ENCODE data around the gene INKA2. TPM values are rescaled to one million over a fixed set of nuclear protein-coding genes. Genes with fewer than 3 reads are reported as not detected.

Gene INKA2
- total RNA-seq, 1 experiment from 2014 or later: 0.54 TPM

DNA sequence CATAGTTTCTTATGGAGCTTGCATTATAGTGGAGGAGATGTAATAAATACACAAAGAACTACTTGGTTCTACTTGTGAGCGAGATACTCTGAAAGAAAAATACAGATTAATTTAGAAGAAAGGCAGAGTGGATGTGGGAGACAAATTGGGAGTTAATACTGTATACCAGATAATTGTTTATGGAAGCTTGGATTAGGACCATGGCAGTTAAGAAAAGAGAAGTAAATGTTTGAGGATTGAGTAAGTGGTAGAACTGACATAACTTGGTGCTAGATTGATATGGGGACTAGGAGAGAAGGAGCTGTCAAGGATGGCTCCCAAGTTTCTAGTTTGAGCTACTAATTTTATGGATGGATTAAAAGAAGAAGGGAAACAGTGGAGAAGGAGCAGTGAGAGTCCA lies 47.3 kb downstream of the INKA2 start:
- no peaks in the 10 kb centered on the region; the same call in 1 of the 2 replicates for H3K4me1 ChIP-seq (ENCODE audit: control insufficient read depth, insufficient read depth, low read length)
- ChIA-PET POLR2A (no interaction called here), CTCF (no interaction called here)
- in situ Hi-C loops (cut with HindIII; ENCODE audit: low pct_unique_long_range_greater_than_20kb, low sequenced_read_pairs): no loop called here
- H3K27ac ChIP-seq (ENCODE audit: low read length): no peak overlapping the region
- H3K9me3 ChIP-seq (ENCODE audit: control insufficient read depth, insufficient read depth, low read depth, low read length): no peaks in the 10 kb centered on the region
- no peaks in the 10 kb centered on the region; the same call in 1 of the 2 replicates for H3K36me3 ChIP-seq (ENCODE audit: control insufficient read depth, insufficient read depth, low read length)
- H3K27me3 ChIP-seq (ENCODE audit: control insufficient read depth, insufficient read depth, low read length): no peaks in the 10 kb centered on the region
- DNase-seq (ENCODE audit: low read depth, low spot score) (no peak), ATAC-seq (no peak)
- H3K4me3 ChIP-seq (ENCODE audit: low read depth in 2 of 2, low read length in 2 of 2): no peak overlapping the region
- BruUV-seq (replicated peaks): no TSS peak
- TF ChIP-seq SIN3A (IDR thresholded peaks at IDR 0.05; ENCODE audit: borderline replicate concordance, insufficient read depth, low read depth, low read length) (no peak), CTCF (IDR thresholded peaks at IDR 0.05) (no peak), TCF7L2 (IDR thresholded peaks at IDR 0.05; ENCODE audit: low read depth, low read length) (no peak), POLR2AphosphoS5 (IDR thresholded peaks at IDR 0.05; ENCODE audit: low read depth, low read length) (no peak)
- TF ChIP-seq, protein P1, sequence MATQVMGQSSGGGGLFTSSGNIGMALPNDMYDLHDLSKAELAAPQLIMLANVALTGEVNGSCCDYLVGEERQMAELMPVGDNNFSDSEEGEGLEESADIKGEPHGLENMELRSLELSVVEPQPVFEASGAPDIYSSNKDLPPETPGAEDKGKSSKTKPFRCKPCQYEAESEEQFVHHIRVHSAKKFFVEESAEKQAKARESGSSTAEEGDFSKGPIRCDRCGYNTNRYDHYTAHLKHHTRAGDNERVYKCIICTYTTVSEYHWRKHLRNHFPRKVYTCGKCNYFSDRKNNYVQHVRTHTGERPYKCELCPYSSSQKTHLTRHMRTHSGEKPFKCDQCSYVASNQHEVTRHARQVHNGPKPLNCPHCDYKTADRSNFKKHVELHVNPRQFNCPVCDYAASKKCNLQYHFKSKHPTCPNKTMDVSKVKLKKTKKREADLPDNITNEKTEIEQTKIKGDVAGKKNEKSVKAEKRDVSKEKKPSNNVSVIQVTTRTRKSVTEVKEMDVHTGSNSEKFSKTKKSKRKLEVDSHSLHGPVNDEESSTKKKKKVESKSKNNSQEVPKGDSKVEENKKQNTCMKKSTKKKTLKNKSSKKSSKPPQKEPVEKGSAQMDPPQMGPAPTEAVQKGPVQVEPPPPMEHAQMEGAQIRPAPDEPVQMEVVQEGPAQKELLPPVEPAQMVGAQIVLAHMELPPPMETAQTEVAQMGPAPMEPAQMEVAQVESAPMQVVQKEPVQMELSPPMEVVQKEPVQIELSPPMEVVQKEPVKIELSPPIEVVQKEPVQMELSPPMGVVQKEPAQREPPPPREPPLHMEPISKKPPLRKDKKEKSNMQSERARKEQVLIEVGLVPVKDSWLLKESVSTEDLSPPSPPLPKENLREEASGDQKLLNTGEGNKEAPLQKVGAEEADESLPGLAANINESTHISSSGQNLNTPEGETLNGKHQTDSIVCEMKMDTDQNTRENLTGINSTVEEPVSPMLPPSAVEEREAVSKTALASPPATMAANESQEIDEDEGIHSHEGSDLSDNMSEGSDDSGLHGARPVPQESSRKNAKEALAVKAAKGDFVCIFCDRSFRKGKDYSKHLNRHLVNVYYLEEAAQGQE (IDR thresholded peaks at IDR 0.05; ENCODE audit: insufficient read depth in 1 of 2, low read depth in 2 of 2, low read length in 1 of 2): no peak
- intact Hi-C loops (cut with micrococcal nuclease; ENCODE audit: unreplicated experiment): no loop called here

DNA sequence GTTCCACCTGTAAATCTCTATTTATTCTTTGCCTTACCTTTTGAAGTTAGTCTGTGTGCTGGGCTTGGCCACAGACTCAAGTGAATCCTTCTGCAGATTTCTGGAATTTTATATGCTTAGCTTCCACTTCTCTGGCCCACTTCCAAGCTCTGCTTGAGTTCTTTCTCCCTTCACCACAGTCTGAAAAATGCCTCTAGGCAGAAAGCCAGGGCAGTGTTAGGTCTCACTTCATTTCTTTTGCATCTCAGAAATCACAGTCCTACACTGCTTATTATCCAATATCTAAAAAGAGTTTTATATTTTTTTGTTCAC lies 48.9 kb downstream of the INKA2 start:
- no peak for DNase-seq (ENCODE audit: low read depth, low spot score)
- intact Hi-C loops (cut with micrococcal nuclease; ENCODE audit: unreplicated experiment): no loop called here
- ChIA-PET CTCF (no interaction called here), POLR2A (no interaction called here)
- Histone ChIP-seq H3K27me3 (ENCODE audit: control insufficient read depth, insufficient read depth, low read length) (no peaks in the 10 kb centered on the region), H3K4me1 (ENCODE audit: control insufficient read depth, insufficient read depth, low read length) (no peaks in the 10 kb centered on the region; the same call in 1 of the 2 replicates), H3K4me3 (ENCODE audit: low read depth in 2 of 2, low read length in 2 of 2) (no peak overlapping the region), H3K9me3 (ENCODE audit: control insufficient read depth, insufficient read depth, low read depth, low read length) (no peaks in the 10 kb centered on the region), H3K36me3 (ENCODE audit: control insufficient read depth, insufficient read depth, low read length) (no peaks in the 10 kb centered on the region; the same call in 1 of the 2 replicates), H3K27ac (ENCODE audit: low read length) (no peak overlapping the region)
- BruUV-seq (replicated peaks): no TSS peak
- in situ Hi-C loops (cut with HindIII; ENCODE audit: low pct_unique_long_range_greater_than_20kb, low sequenced_read_pairs): no loop called here
- TF ChIP-seq CTCF (IDR thresholded peaks at IDR 0.05) (no peak), SIN3A (IDR thresholded peaks at IDR 0.05; ENCODE audit: borderline replicate concordance, insufficient read depth, low read depth, low read length) (no peak), TCF7L2 (IDR thresholded peaks at IDR 0.05; ENCODE audit: low read depth, low read length) (no peak), POLR2AphosphoS5 (IDR thresholded peaks at IDR 0.05; ENCODE audit: low read depth, low read length) (no peak)
- TF ChIP-seq, protein P1 (IDR thresholded peaks at IDR 0.05; ENCODE audit: insufficient read depth in 1 of 2, low read depth in 2 of 2, low read length in 1 of 2): no peak
- no peak for ATAC-seq

Other genes starting within 250 kb of the INKA2 start
- not detected for gene ADORA3, start 235.8 kb downstream of the INKA2 start, total RNA-seq (2021; ENCODE audit: unreplicated experiment)
- not detected for gene TMIGD3, start 235.8 kb downstream of the INKA2 start, total RNA-seq (2021; ENCODE audit: unreplicated experiment)
- 37.1 TPM for gene RAP1A, start 119.6 kb downstream of the INKA2 start, total RNA-seq (2021; ENCODE audit: unreplicated experiment)
- gene DDX20, start 16.5 kb upstream of the INKA2 start, total RNA-seq (2021; ENCODE audit: unreplicated experiment): 9.1 TPM

All from Panc1 (cell line).